K562 (cell line): ENCODE results near the gene COLEC12. TPM values are rescaled to one million over a fixed set of nuclear protein-coding genes. Genes with fewer than 3 reads are reported as not detected.

Experiments used
- CEBPG ChIP-seq, 3 experiments: fragments of 200-800 bp in 1 of 3; sonication (Bioruptor generic) in 1 of 3; sonication (generic) in 1 of 3; formaldehyde crosslinking in 1 of 3; IDR thresholded peaks in 2 of 3; conservative IDR thresholded peaks in 1 of 3; 2 replicates each; pipeline versions ENCODE4 v1.6.1 to v1.8.0; 2016 to 2022; ENCODE audit warnings: missing compliant biosample characterization in 2 of 3, missing genetic modification characterization in 2 of 3, mild to moderate bottlenecking in 1 of 3, missing genetic modification reagents in 1 of 3
- CREB3 ChIP-seq: fragments of 450-650 bp; conservative IDR thresholded peaks from 2 replicates; pipeline ENCODE4 v1.6.1; 2016; ENCODE audit warnings: missing genetic modification characterization, low read depth, mild to moderate bottlenecking, missing compliant biosample characterization, moderate library complexity
- E2F6 ChIP-seq, 2 experiments: IDR thresholded peaks; 2 replicates each; pipeline ENCODE4 v1.6.1; 2011; ENCODE audit warnings: borderline replicate concordance in 1 of 2, control low read depth in 1 of 2, low read depth in 1 of 2, low read length in 1 of 2, mild to moderate bottlenecking in 1 of 2, mixed read lengths in 1 of 2, moderate library complexity in 1 of 2; ENCODE audit not compliant: insufficient read depth in 1 of 2, insufficient read length in 1 of 2, poor library complexity in 1 of 2, severe bottlenecking in 1 of 2; ENCODE audit errors: extremely low read depth in 1 of 2
- EP300 ChIP-seq: IDR thresholded peaks from 2 replicates; pipeline ENCODE4 v1.6.1; 2012; ENCODE audit warnings: low read length, improper control_type of control experiment
- ETV1 ChIP-seq: fragments of 450-650 bp; conservative IDR thresholded peaks from 2 replicates; pipeline ENCODE4 v1.6.1; 2016; ENCODE audit warnings: missing genetic modification characterization, control low read depth, low read depth, missing compliant biosample characterization
- HDAC1 ChIP-seq, 2 experiments: fragments of 450-650 bp; IDR thresholded peaks; 2 replicates each; pipeline ENCODE4 v1.6.1; 2016 to 2017; ENCODE audit warnings: inconsistent platforms in 1 of 2, mild to moderate bottlenecking in 1 of 2, moderate library complexity in 1 of 2
- HES1 ChIP-seq: fragments of 450-650 bp; IDR thresholded peaks from 2 replicates; pipeline ENCODE4 v1.6.1; 2016; ENCODE audit warnings: low read depth, mild to moderate bottlenecking, moderate library complexity
- RBFOX2 ChIP-seq: fragments of 200-400 bp; formaldehyde crosslinking; IDR thresholded peaks from 2 replicates; pipeline ENCODE4 v1.6.1; 2017; ENCODE audit warnings: low read depth, mild to moderate bottlenecking, low read length, moderate library complexity
- TBP ChIP-seq: optimal IDR thresholded peaks from 2 replicates; pipeline ENCODE3; 2011; ENCODE audit warnings: low read depth, low read length, improper control_type of control experiment
- ZNF217 ChIP-seq: sonication (generic); formaldehyde crosslinking; IDR thresholded peaks from 2 replicates; pipeline ENCODE4 v1.8.0; 2022; ENCODE audit warnings: mild to moderate bottlenecking, missing genetic modification reagents
- ZNF318 ChIP-seq, 2 experiments: fragments of 450-650 bp; IDR thresholded peaks; 2 replicates each; pipeline ENCODE4 v1.6.1; 2016; ENCODE audit warnings: mild to moderate bottlenecking in 2 of 2, borderline replicate concordance in 1 of 2, low read depth in 1 of 2, moderate library complexity in 1 of 2
- ZNF780A ChIP-seq: fragments of 250-450 bp; sonication (Bioruptor Pico); IDR thresholded peaks from 2 replicates; pipeline ENCODE4 v1.5.0; 2021; ENCODE audit warnings: mild to moderate bottlenecking
- polyA plus RNA-seq, 8 experiments: library from polyadenylated mRNA; depleted of rRNA in 4 of 8; stranded (reverse) in 5 of 8; unstranded in 3 of 8; fragments of >200 nt; fragmentation: Nextera tagmentation in 2 of 8; fragmentation: Illumina TruSeq in 1 of 8; extraction: Ambion mirVana in 2 of 8; extraction: Trizol in 1 of 8; gene quantifications; 2 replicates each; pipeline versions ENCODE4 v1.2.1 to v1.2.3, GENCODE V29; 2011 to 2014; ENCODE audit warnings: inconsistent platforms in 1 of 8, missing spikeins in 1 of 8
- total RNA-seq, 7 experiments: library from RNA; depleted of rRNA in 6 of 7; stranded (reverse); fragments of >200 nt in 6 of 7; fragmentation: Illumina TruSeq in 2 of 7; extraction: Trizol in 2 of 7; gene quantifications; 2 replicates each; pipeline versions ENCODE4 v1.2.1 to v1.2.3, GENCODE V29; 2011 to 2021; ENCODE audit warnings: low replicate concordance in 1 of 7

Gene COLEC12
- total and polyA plus RNA-seq, 9 of the 15 experiments (the other 6 are each of a cell fraction or from before 2014, with no cell fraction given): 0.04 TPM; not detected in 8

GRCh38 chr18:518081-518480, 17.6 kb upstream of the COLEC12 start (continued):
- TF ChIP-seq ZNF318 (IDR thresholded peaks at IDR 0.05; ENCODE audit: borderline replicate concordance in 1 of 2, low read depth in 1 of 2): no peak
- no peak for TF ChIP-seq HDAC1 (IDR thresholded peaks at IDR 0.05)
- no peak for TF ChIP-seq CEBPG (CRISPR knock-in tag; IDR thresholded peaks at IDR 0.05)
- peak in 1 of 2 experiments; percentile 50; a peak in 1 of 4 replicates for TF ChIP-seq CEBPG (tag; conservative IDR thresholded peaks at IDR 0.05 in 1 of 2, IDR thresholded peaks at IDR 0.05 in 1 of 2)
- TF ChIP-seq CREB3: no peak
- no peak for TF ChIP-seq E2F6 (IDR thresholded peaks at IDR 0.05; ENCODE audit: borderline replicate concordance in 1 of 2, extremely low read depth in 1 of 2, insufficient read depth in 1 of 2, insufficient read length in 1 of 2, low read depth in 1 of 2, low read length in 1 of 2, poor library complexity in 1 of 2, severe bottlenecking in 1 of 2)
- no peak for TF ChIP-seq ZNF217 (CRISPR knock-in tag)
- TF ChIP-seq EP300: no peak
- TF ChIP-seq ETV1 (tag): no peak
- no peak for TF ChIP-seq ZNF780A
- TF ChIP-seq HES1: no peak
- no peak for TF ChIP-seq TBP
- TF ChIP-seq RBFOX2: no peak
